Neural progenitor cell (in vitro differentiated cells): ENCODE results near the gene NGF. TPM values are rescaled to one million over a fixed set of nuclear protein-coding genes. Genes with fewer than 3 reads are reported as not detected.

Experiments
- DNase-seq: peaks from one replicate; pipeline ENCODE4 v3.0.0-alpha.2; 2016; ENCODE audit warnings: low spot score
- H2AFZ ChIP-seq: fragments of 200-600 bp; sonication (generic); replicated peaks from 2 replicates; pipeline ENCODE4 v1.6.1; 2016; ENCODE audit warnings: antibody characterized with exemption
- H3F3A ChIP-seq: fragments of 200-600 bp; sonication (generic); 2 replicates; pipeline ENCODE4 v1.6.1; 2016; ENCODE audit warnings: antibody characterized with exemption, low read depth
- H3K27ac ChIP-seq: fragments of 200-600 bp; sonication (generic); 2 replicates; pipeline ENCODE4 v1.5.1; 2016; ENCODE audit warnings: mild to moderate bottlenecking
- H3K27me3 ChIP-seq: fragments of 200-600 bp; sonication (generic); 2 replicates; pipeline ENCODE4 v1.6.1; 2016; ENCODE audit warnings: mild to moderate bottlenecking, moderate library complexity
- H3K36me3 ChIP-seq: fragments of 200-600 bp; sonication (generic); 2 replicates; pipeline ENCODE4 v1.5.1; 2016
- H3K4me1 ChIP-seq: fragments of 200-600 bp; sonication (generic); 2 replicates; pipeline ENCODE4 v1.6.1; 2016; ENCODE audit warnings: mixed run types
- H3K4me2 ChIP-seq: fragments of 200-600 bp; sonication (generic); 2 replicates; pipeline ENCODE4 v1.6.1; 2016
- H3K4me3 ChIP-seq: fragments of 200-600 bp; sonication (generic); 2 replicates; pipeline ENCODE4 v1.5.1; 2016
- H3K79me2 ChIP-seq: fragments of 200-600 bp; sonication (generic); 2 replicates; pipeline ENCODE4 v1.6.1; 2016; ENCODE audit warnings: low read depth
- H3K9ac ChIP-seq: fragments of 200-600 bp; sonication (generic); 2 replicates; pipeline ENCODE4 v1.6.1; 2016
- H3K9me3 ChIP-seq: fragments of 200-600 bp; sonication (generic); 2 replicates; pipeline ENCODE4 v1.5.1; 2016; ENCODE audit warnings: low read depth
- H4K20me1 ChIP-seq: fragments of 200-600 bp; sonication (generic); 2 replicates; pipeline ENCODE4 v1.6.1; 2016; ENCODE audit warnings: low read depth
- H3K27ac Mint-ChIP-seq: 3 replicates; pipeline ENCODE4 v1.8.0; 2021; ENCODE audit warnings: mixed read lengths
- H3K27me3 Mint-ChIP-seq: 2 replicates; pipeline ENCODE4 v1.8.0; 2022; ENCODE audit warnings: low read depth, mild to moderate bottlenecking, inconsistent platforms, moderate library complexity, mixed read lengths; ENCODE audit not compliant: insufficient read depth
- H3K36me3 Mint-ChIP-seq: 3 replicates; pipeline ENCODE4 v1.8.0; 2021; ENCODE audit warnings: mixed read lengths
- H3K4me1 Mint-ChIP-seq: 3 replicates; pipeline ENCODE4 v1.8.0; 2021; ENCODE audit warnings: mixed read lengths
- H3K4me3 Mint-ChIP-seq: 3 replicates; pipeline ENCODE4 v1.8.0; 2021; ENCODE audit warnings: mild to moderate bottlenecking, moderate library complexity, mixed read lengths
- H3K9me3 Mint-ChIP-seq: 3 replicates; pipeline ENCODE4 v1.8.0; 2020; ENCODE audit warnings: mixed read lengths
- EZH2 ChIP-seq: fragments of 200-600 bp; sonication (generic); IDR thresholded peaks from 2 replicates; pipeline ENCODE4 v1.6.1; 2017; ENCODE audit warnings: antibody characterized with exemption, mild to moderate bottlenecking, moderate library complexity
- EZH2phosphoT487 ChIP-seq: fragments of 200-600 bp; sonication (generic); IDR thresholded peaks from 2 replicates; pipeline ENCODE4 v1.6.1; 2017; ENCODE audit warnings: antibody characterized with exemption
- total RNA-seq: library from RNA; depleted of rRNA; stranded (reverse); fragments of >200 nt; gene quantifications from 2 replicates; pipeline ENCODE4 v1.2.3, GENCODE V29; 2015; ENCODE audit warnings: low replicate concordance
- TF ChIP-seq, protein P1 (sequence below): fragments of 200-600 bp; sonication (generic); IDR thresholded peaks from 2 replicates; pipeline ENCODE4 v1.5.1; 2017; ENCODE audit warnings: antibody characterized with exemption, mild to moderate bottlenecking

The NGF gene
- total RNA-seq, 1 donor from 2014 or later = not detected

DNA sequence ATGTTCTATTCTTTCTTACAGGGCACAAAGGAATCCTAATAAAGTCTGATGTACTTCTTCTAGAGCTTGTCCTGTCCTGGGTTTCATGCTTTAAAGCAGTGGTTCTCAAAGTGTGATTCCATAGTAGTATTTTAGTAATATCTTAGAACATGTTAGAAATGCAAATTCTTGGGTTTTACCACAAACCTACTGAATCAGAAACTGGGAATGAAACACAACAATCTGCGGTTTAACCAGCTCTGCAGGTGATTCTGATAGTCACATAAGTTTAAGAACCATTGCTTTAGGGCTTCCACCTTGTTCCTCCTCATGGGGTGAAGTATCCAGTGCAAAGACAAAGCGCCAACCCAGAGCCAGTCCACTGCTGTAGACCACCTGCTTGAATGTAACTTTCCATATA lies 41.1 kb downstream of the NGF start:
- Mint-ChIP-seq H3K27ac (no peak overlapping the region), H3K9me3 (peaks cover 2% of the 10 kb centered on the region), H3K4me3 (no peak overlapping the region), H3K36me3 (no peaks in the 10 kb centered on the region), H3K27me3 (peaks cover 5% of the 10 kb centered on the region), H3K4me1 (peaks cover 27% of the 10 kb centered on the region)
- Histone ChIP-seq H3K4me1 (peaks cover 26% of the 10 kb centered on the region), H3K79me2 (no peaks in the 10 kb centered on the region), H3K4me3 (no peak overlapping the region), H3K9ac (no peak overlapping the region), H3F3A (no peaks in the 10 kb centered on the region), H3K4me2 (no peak overlapping the region), H3K27me3 (no peaks in the 10 kb centered on the region), H3K27ac (no peak overlapping the region), H4K20me1 (no peaks in the 10 kb centered on the region), H3K9me3 (no peaks in the 10 kb centered on the region), H2AFZ (no peak overlapping the region), H3K36me3 (no peaks in the 10 kb centered on the region)
- TF ChIP-seq EZH2 (no peak), EZH2phosphoT487 (no peak)
- TF ChIP-seq, protein P1, sequence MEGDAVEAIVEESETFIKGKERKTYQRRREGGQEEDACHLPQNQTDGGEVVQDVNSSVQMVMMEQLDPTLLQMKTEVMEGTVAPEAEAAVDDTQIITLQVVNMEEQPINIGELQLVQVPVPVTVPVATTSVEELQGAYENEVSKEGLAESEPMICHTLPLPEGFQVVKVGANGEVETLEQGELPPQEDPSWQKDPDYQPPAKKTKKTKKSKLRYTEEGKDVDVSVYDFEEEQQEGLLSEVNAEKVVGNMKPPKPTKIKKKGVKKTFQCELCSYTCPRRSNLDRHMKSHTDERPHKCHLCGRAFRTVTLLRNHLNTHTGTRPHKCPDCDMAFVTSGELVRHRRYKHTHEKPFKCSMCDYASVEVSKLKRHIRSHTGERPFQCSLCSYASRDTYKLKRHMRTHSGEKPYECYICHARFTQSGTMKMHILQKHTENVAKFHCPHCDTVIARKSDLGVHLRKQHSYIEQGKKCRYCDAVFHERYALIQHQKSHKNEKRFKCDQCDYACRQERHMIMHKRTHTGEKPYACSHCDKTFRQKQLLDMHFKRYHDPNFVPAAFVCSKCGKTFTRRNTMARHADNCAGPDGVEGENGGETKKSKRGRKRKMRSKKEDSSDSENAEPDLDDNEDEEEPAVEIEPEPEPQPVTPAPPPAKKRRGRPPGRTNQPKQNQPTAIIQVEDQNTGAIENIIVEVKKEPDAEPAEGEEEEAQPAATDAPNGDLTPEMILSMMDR = no peak
- no peak for DNase-seq

DNA sequence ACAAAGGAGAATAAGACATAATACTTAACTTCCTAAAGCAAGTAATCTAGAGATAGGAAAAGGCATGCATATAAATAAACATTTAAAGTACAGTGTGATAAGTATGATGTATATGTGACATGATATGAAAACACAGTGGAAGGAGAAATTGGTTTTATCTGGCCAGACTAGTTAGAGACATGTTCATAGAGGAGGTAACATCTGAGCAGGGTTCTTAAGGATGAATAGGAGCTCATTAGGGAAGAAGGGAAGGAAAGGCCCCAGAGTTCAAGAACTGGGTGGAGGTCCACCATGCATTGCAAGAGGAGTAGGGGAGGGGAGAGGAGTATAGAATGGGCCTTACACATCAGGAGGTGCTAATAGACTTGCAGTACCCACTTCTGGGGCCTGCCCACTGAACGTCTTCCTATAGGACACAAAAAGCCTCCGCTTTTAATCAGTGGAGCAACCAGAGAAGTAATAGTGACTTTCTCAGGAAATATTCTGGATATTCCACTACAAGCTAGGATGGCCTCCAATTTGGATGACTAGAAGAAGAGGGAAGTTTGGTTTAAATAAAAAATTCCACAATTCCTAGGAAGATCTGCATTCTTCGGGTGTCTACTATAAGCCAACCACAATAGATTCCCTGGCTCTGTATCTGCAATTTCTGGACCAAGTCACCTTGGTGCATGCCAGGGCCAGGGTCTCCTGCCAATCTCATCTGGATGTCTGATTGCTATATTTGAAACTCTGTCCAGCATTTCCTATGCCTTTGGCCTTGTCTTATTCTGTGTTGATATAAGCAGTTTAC lies 41.9 kb downstream of the NGF start:
- no peaks in the 10 kb centered on the region for H3F3A ChIP-seq
- no peak overlapping the region for H3K4me3 ChIP-seq
- no peak overlapping the region for H3K9ac ChIP-seq
- no peaks in the 10 kb centered on the region for H3K36me3 ChIP-seq
- Mint-ChIP-seq H3K36me3 (no peaks in the 10 kb centered on the region), H3K9me3 (peaks cover 2% of the 10 kb centered on the region), H3K27me3 (peaks cover 5% of the 10 kb centered on the region), H3K4me3 (no peak overlapping the region), H3K27ac (no peak overlapping the region), H3K4me1 (peaks cover 26% of the 10 kb centered on the region)
- TF ChIP-seq, protein P1 = no peak
- TF ChIP-seq EZH2phosphoT487 = no peak
- TF ChIP-seq EZH2 = no peak
- H2AFZ ChIP-seq = no peak overlapping the region
- H3K27ac ChIP-seq = no peak overlapping the region
- no peak overlapping the region for H3K4me2 ChIP-seq
- no peaks in the 10 kb centered on the region for H3K27me3 ChIP-seq
- no peaks in the 10 kb centered on the region for H4K20me1 ChIP-seq
- no peak for DNase-seq
- peaks cover 26% of the 10 kb centered on the region for H3K4me1 ChIP-seq
- no peaks in the 10 kb centered on the region for H3K9me3 ChIP-seq
- H3K79me2 ChIP-seq = no peaks in the 10 kb centered on the region

DNA sequence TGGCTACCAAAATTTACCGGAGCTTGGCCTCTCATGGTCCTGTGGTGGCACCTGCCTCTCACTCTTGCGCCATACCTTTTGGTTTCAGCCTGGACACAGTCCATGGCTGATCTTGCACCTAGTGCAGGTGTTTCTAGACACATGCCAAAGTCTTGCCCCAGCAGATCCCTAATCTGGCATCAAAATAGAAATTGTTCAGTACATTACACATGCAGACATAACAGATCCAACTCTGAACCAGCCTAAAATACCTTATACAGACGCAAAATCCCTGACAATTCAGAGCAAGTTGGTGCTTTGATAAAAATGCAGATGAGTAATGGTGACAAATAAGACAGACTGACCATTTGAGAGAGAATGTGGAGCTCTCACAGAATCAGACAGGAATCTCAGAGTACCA lies 44.1 kb downstream of the NGF start:
- Histone ChIP-seq H3K79me2 (no peaks in the 10 kb centered on the region), H4K20me1 (no peaks in the 10 kb centered on the region), H2AFZ (no peak overlapping the region), H3K4me3 (no peak overlapping the region), H3K36me3 (no peaks in the 10 kb centered on the region), H3K27me3 (no peaks in the 10 kb centered on the region), H3K9me3 (no peaks in the 10 kb centered on the region), H3K4me2 (no peak overlapping the region), H3F3A (peaks cover 2% of the 10 kb centered on the region), H3K27ac (no peak overlapping the region), H3K9ac (no peak overlapping the region), H3K4me1 (peaks cover 12% of the 10 kb centered on the region)
- peaks cover 4% of the 10 kb centered on the region for H3K36me3 Mint-ChIP-seq
- no peak overlapping the region for H3K4me3 Mint-ChIP-seq
- peaks cover 18% of the 10 kb centered on the region for H3K4me1 Mint-ChIP-seq
- H3K27me3 Mint-ChIP-seq = peaks cover 9% of the 10 kb centered on the region
- TF ChIP-seq, protein P1 = no peak
- TF ChIP-seq EZH2phosphoT487 (no peak), EZH2 (no peak)
- H3K27ac Mint-ChIP-seq = no peak overlapping the region
- peaks cover 7% of the 10 kb centered on the region for H3K9me3 Mint-ChIP-seq
- no peak for DNase-seq
